Keratinocyte (primary cell): ENCODE results near the gene PLEKHB2.
"Not testable (repeated sequence)": the region's sequence is repeated elsewhere in the genome, so short reads cannot be mapped to it uniquely, and the experiment has no call there.

ENCODE experiments used
- CTCF ChIP-seq, 3 experiments: IDR thresholded peaks in 1 of 3; conservative IDR thresholded peaks in 1 of 3; optimal IDR thresholded peaks in 1 of 3; 2 replicates in 2 of 3; 3 replicates in 1 of 3; pipeline versions ENCODE3 to v1.5.1; 2011; ENCODE audit warnings: low read length in 3 of 3, mild to moderate bottlenecking in 3 of 3, moderate library complexity in 2 of 3, control low read depth in 1 of 3, inconsistent platforms in 1 of 3; ENCODE audit not compliant: insufficient read depth in 2 of 3; ENCODE audit errors: extremely low read depth in 1 of 3
- EZH2 ChIP-seq: IDR thresholded peaks from one replicate; pipeline ENCODE4 v1.6.1; 2012; ENCODE audit warnings: inconsistent platforms, mild to moderate bottlenecking, low read length, moderate library complexity

DNA sequence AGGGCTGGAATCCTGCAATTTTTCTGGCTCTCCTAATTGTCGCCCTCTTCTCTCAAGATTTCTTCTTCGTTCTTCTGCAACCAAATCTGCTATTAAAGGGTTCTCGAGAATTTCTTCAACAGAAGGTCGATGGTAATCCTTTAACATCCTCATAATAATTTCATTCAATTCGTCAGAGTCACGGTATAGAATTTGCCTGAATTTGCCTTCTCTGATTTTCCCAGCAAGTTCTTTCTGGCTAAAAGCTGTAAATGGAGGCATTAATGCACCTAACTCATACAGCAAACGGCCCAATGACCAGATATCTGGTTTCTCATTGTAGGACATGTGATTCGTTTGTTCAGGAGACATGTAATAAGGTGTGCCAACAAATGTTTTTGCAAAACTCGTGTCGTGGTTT is 72.9 kb downstream of the PLEKHB2 start:
- TF ChIP-seq CTCF (optimal IDR thresholded peaks at IDR 0.05 in 1 of 3, IDR thresholded peaks at IDR 0.05 in 1 of 3, conservative IDR thresholded peaks at IDR 0.05 in 1 of 3; ENCODE audit: extremely low read depth in 1 of 3, insufficient read depth in 2 of 3, low read length in 3 of 3); EZH2: not testable (repeated sequence)
